HG03439 (cell line): Measurements from ENCODE around the gene SPSB1.

Source experiments
- ATAC-seq: cut with Tn5 transposase; IDR thresholded peaks from one replicate; pipeline ENCODE4 v1.9.1; 2021; ENCODE audit warnings: mild to moderate bottlenecking, moderate library complexity; ENCODE audit not compliant: unreplicated experiment

SPSB1 gene

DNA sequence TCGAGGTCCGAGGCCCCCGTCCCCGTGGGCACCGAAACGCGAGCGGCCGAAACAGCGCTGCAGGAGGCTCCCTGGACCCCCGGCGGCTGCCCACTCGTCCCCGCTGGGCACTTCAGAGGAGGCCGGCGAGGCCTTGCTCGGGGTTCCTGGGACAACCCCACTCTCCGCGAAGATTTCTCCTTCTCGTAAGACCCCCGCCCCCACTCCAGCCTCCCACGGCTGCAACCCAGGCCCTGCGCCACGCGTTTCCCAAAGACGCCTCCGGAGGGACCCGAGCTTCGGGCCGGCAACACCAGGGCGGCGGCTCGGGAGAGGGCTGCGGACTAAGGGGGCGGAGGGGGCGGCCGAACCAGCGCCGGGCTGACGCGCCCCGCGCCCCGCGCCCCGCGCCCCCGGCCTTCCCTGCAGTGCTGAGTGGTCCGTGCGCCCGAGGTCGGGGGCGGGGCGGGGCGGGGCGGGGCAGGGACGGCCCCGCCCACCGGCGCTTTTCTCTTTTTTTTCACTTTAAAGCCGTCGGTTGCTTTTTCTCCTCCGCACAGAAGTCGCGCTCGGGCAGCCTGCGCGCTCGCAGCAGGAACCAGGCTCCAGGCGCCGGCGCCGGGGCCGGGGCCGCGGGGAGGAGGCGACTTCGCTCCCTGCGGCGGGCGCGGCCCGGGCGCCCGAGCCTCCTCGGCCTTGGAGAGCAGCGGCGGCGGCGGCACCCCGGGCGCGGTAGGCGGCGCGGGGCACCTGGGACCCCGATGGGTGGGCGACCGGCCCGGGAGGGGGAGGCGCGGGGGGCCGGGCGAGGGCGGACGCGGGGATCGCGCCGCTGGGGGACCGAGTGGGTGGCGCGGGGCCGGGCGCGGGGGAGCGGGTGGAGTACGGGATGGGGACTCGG is at the start of gene SPSB1:
TSS of gene SPSB1 (plus strand) at position 534 of the 880 bp plus-strand sequence. CDS start 62,998 bp downstream, outside the sequence.
- ATAC-seq, result no peak

DNA sequence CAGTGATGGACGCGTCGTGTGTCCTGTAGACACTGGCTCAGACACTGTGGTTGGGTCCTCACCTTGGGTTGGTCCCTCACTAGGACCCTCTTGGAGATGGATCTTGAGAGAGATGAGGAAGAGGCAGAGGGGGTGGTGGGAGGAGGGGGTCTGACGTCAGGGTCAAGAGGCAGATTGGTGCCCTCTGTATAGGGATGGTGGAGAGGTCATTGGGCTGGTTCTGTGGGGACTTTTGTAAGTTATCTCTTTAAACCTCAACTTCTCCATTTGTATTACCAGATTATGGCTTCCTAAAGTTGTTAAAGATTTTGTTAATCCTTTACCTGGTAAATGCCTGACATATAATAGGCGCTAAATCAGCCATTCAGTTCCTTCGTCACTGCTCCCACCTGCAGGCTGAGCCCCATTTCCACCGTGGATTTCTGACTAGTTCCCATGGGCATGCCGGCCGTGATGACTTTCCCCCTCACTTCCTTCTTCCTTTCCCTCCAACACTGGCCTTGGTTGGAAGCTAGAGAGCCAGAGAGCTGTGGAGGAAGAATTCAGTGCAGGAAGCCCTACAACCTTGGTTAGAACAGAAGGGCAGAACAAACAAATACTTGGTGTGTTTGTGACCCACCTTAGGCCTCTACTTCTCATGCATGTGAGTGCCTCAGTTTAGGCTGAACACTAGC is 49.5 kb upstream of the SPSB1 start:
- ATAC-seq, result no peak

DNA sequence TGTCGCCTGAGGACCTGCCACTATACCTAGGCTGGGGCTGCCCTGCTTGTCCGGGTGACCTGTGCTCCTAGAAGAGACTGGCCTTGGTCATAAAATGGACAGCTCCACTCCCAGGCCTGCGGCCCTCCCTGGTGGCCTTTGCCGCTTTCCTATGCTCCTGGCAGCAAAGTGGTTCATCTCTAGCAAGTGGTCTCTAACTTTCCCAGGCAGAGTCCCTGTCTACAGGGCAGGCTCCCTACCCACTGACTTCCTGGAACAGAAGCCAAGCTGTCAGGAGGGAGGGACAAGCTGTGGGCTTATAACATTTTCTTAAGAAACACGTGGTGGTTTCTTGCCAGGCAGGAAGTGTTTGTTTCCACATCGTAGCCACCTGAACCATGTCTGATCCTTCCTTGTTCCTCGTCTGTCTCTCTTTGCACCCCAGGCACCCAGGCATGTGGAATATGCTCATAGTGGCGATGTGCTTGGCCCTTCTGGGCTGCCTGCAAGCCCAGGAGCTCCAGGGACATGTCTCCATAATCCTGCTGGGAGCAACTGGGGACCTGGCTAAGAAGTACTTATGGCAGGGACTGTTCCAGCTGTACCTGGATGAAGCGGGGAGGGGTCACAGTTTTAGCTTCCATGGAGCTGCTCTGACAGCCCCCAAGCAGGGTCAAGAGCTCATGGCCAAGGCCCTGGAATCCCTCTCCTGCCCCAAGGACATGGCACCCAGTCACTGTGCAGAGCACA is 48.0 kb upstream of the SPSB1 start:
- no peak for ATAC-seq

GRCh38 chr1:9245230-9245619 is 47.5 kb upstream of the SPSB1 start:
- ATAC-seq, result no peak

DNA sequence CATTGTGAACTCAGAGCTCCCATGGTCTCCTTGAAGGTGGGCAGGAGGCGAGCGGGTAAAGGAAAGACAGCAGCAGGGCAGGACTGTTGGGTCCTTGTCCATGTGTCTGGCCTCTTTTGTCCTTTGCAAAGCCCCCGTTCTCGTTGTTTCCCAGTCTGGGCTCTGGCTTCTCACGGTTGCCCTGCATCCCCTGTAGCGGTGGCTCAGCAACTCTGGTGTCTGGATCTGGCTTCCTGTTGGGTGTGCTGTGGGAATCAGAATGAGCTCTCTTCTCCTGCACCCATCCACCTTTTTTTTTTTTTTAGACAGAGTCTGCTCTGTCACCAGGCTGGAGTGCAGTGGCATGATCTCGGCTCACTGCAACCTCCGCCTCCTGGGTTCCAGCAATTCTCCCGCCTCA is 47.0 kb upstream of the SPSB1 start:
- ATAC-seq, result no peak

GRCh38 chr1:9246215-9246614 is 46.5 kb upstream of the SPSB1 start:
- no peak for ATAC-seq

- no peak for ATAC-seq
Observed at GRCh38 chr1:9246841-9247785, 45.6 kb upstream of the SPSB1 start.

DNA sequence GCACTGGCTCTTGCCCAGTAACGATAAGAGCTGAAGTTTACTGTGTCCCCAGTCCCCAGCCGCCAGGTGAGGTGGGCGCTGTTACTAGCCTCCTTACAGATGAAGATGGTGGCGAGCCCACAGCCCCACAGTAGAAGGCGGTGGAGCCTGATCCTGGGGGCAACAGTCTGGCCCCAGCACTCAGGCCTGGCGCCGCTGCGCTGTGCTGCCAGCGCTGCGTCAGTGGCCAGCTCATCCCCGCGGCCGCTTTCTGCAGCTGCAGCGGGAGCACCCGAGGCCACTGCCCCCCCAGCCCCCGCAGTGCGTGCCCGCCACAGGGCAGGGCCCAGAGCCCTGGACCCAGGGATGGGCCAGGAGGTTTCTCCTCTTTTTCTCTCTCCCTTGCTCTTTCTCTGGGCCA is 44.8 kb upstream of the SPSB1 start:
- ATAC-seq, result no peak

DNA sequence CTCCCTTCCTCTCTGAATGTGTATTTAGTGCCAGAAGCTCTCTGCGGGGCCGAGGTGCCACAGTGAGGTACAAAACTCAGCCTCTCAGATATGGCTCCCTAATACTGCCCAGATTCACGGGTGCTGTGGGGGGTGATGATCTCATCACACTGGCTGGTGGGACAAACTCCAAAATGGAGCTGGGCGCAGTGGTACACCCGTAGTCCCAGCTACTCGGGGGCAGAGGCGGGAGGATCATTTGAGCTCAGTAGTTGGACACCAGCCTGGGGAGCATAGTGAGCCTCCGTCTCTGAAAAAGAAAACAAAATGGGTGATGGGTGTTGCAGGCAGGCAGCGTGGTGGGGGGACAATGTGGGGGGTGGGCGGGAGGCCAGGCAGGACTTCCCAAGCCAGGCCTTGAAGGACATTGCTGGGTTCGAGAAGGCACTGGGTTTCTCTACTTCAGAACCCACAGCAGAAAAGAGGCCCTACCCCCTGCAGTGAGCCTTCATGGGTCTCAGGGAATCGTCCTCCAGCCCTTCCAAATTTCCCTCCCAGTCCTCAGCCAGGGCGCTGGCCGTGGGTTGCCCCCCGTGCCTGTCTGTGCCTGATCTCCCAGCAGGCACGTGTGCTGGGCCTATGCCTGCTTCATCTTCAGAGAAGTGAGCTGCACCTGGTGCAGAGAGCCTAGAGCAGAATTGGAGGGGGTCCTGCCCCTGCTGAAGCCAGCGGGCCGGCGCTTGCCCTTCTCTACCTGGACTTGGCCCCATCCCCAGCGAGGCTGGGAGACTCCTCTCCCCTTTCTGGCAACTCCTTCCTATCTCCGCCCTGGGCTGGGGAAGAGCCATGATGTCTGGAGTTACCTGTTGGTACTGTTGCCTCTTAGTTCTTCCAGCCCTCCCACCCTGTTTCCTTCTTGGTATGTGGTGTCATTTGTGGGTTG is 44.1 kb upstream of the SPSB1 start:
- ATAC-seq, result no peak

- ATAC-seq, result no peak
Observed at GRCh38 chr1:9249263-9249533, 43.5 kb upstream of the SPSB1 start.

GRCh38 chr1:9249534-9250410 is 42.9 kb upstream of the SPSB1 start:
- ATAC-seq, result no peak

GRCh38 chr1:9250411-9251381 is 42.0 kb upstream of the SPSB1 start:
- ATAC-seq, result no peak

DNA sequence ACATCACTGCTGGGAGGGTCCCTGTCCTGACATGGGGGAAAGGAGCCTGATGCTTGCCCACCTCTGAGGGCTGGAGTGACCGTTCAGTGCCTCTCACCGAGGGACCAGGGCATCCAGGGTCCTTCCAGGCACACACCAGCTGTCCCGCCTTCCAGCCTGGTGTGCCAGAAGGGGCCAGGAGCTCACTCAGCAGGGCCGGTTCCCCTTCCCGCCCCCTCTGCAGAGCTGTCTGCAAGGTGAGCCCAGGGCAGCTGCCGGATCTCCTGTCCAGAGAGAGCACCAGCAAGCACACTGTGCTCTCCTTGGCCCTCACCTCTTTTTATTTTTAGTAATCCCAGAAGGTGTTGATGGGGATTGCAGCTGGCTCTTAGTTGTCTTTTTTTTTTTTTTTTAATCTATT is 41.2 kb upstream of the SPSB1 start:
- no peak for ATAC-seq

DNA sequence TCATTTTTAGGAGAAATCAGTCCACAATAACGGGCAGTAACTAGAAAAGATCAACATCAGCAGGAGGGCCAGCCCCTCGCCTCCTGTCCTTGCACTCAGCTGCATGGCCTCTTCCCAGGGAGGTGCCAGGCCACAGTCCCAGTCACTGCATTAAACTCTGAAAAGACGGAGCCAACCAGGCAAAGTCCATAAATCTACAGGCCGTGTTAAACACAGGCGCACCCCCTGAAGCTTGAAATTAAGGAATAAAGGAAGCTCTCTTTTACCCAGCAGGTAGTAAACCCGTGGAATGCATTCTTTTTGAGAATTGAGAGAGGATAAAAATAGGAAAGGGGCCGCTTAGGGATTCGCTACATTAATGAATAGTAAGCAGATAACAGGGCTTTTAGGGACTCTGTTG is 39.7 kb upstream of the SPSB1 start:
- ATAC-seq, result no peak

DNA sequence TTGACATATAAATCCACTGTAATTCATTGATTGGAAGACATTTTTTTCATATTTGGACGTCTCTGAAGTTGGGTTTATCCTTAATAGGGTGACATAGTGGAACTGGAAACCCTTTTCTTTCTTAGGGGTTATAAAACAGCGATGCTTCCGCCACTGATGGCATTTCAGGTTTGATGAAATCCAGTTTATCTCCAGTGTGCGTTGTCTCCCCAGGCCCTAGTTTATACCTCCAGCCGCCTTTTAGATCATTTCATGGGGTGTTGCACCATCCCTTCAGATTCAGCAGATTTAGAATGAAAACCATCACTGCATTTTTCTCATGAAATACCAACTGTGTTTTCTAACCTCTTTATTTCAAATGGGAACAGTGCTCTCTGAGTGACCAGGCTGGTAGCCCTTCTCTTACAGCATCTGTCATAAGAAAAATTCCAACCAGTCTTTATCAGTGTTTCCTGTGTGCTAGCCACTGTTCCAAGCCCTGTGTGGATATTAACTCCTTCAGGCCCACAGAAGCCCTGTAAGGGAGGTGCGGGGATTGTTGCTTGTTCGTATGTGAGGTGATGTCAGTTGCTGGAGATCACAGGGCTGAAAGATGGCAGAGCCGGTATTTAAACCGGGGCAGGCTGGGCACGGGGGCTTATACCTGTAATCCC is 39.1 kb upstream of the SPSB1 start:
- no peak for ATAC-seq

DNA sequence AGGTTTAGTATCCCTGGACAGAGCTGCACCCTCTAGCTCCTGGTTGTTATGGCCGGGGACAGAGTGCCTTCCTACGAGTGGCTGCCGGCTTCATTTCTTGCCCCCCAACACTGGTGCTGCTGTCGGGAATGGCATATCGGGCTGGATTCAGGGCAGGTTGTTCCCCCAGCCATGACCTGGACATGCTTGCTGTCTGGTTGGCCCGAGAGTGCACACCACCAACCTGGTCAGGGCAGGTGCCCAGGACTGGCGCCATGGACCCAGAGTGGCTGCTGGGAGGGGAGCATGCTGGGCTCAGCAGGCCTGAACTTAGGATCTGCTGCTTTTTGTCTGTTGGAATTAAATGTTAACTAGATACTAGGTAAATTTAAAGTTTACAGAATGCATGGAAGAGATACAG is 36.4 kb upstream of the SPSB1 start:
- ATAC-seq, result no peak

- no peak for ATAC-seq
Observed at GRCh38 chr1:9257851-9258250, 34.8 kb upstream of the SPSB1 start.
